OCI-M2 (cell line): ENCODE results near the gene ISL2.
A peak's percentile ranks its signal among the peaks of the same experiment; 100 is the strongest.
"Not testable (repeated sequence)": the region's sequence is repeated elsewhere in the genome, so short reads cannot be mapped to it uniquely, and the experiment has no call there.

ENCODE experiments used
- DNase-seq: peaks from one replicate; lab custom pipeline; 2025; ENCODE audit not compliant: unreplicated experiment; lab: John Stamatoyannopoulos, UW

Gene ISL2

GRCh38 chr15:76336254-76337058, at the start of gene ISL2:
TSS of gene ISL2 (plus strand) at chr15:76336773. CDS start at chr15:76336884, 111 bp downstream.
- DNase-seq = no peak

GRCh38 chr15:76289582-76289981, 47.0 kb upstream of the ISL2 start:
- no peak for DNase-seq

- DNase-seq = no peak
Observed at GRCh38 chr15:76293361-76293760, 43.2 kb upstream of the ISL2 start.

- not testable (repeated sequence) for DNase-seq
Observed at GRCh38 chr15:76294463-76294862, 42.1 kb upstream of the ISL2 start.

GRCh38 chr15:76296849-76297248, 39.7 kb upstream of the ISL2 start:
- DNase-seq = no peak

GRCh38 chr15:76297951-76298350, 38.6 kb upstream of the ISL2 start:
- DNase-seq = not testable (repeated sequence)

GRCh38 chr15:76298986-76299385, 37.6 kb upstream of the ISL2 start:
- DNase-seq = no peak

- no peak for DNase-seq
Observed at GRCh38 chr15:76299786-76300185, 36.8 kb upstream of the ISL2 start.

- DNase-seq = no peak
Observed at GRCh38 chr15:76303909-76304308, 32.7 kb upstream of the ISL2 start.

- DNase-seq = no peak
Observed at GRCh38 chr15:76309601-76310330, 26.8 kb upstream of the ISL2 start.

GRCh38 chr15:76310475-76311099, 26.0 kb upstream of the ISL2 start:
- no peak for DNase-seq

GRCh38 chr15:76311100-76311953, 25.2 kb upstream of the ISL2 start, which contains the start of gene ETFA:
TSS of gene ETFA (minus strand) at chr15:76311469. CDS start at chr15:76311388, 81 bp downstream.
- peak; percentile 63 for DNase-seq

- DNase-seq = no peak
Observed at GRCh38 chr15:76312540-76313174, 23.9 kb upstream of the ISL2 start.

GRCh38 chr15:76313175-76313567, 23.4 kb upstream of the ISL2 start:
- DNase-seq = not testable (repeated sequence)

GRCh38 chr15:76313731-76314130, 22.8 kb upstream of the ISL2 start:
- no peak for DNase-seq

GRCh38 chr15:76320012-76320411, 16.6 kb upstream of the ISL2 start:
- no peak for DNase-seq

- DNase-seq = no peak
Observed at GRCh38 chr15:76321171-76321570, 15.4 kb upstream of the ISL2 start.

GRCh38 chr15:76321602-76322001, 15.0 kb upstream of the ISL2 start:
- no peak for DNase-seq

GRCh38 chr15:76324066-76324465, 12.5 kb upstream of the ISL2 start:
- no peak for DNase-seq

- no peak for DNase-seq
Observed at GRCh38 chr15:76325704-76326103, 10.9 kb upstream of the ISL2 start.
